IPS DF 19.7 (cell line): Measurements from ENCODE around the gene UNC93B1.

Experiments
- DNase-seq: peaks from one replicate; pipeline ENCODE4 v3.0.0-alpha.2; 2013; ENCODE audit warnings: low read depth, low spot score

The UNC93B1 gene

DNA sequence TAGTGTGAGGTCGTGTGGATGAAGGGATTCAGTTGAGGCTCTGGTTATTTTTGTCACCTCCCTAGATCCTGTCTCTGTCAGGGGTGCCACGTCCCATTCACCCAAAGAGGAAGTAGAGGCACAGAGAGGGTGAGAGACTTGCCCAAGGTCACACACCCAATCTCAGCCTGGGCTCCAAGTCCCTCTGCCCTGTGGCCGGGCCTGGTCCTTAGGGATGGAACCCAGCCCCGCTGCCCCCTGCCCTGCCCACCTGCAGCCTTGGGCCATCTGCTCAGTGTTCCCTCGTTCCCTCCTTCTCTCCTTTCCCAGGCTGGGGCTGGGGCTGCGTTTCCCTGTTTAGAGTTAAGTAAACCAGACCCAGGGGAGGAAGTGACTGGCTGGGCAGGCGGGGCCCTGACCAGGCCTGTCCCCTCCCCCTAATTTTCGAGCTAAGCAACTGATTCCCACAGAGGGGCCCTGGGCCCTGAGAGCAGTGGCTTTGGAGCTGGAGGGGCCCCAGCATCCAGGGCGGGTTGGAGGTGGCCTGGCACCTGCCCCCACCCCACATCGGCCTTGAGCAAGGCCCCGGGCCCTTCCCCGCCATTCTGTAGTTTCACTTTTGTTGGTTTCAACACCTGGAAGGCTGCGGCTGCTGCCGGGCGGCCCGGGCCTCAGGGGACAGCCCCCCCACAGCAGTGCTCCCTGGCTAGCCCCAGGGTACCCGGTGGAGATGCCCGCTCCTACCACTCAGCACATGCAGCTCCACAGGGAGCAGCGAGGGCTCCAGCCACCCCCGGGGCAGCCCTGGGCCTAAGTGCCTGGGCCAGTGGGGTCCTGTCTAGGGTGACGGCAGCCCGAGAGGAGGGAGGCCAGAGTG is 36.4 kb upstream of the UNC93B1 start:
- no peak for DNase-seq

DNA sequence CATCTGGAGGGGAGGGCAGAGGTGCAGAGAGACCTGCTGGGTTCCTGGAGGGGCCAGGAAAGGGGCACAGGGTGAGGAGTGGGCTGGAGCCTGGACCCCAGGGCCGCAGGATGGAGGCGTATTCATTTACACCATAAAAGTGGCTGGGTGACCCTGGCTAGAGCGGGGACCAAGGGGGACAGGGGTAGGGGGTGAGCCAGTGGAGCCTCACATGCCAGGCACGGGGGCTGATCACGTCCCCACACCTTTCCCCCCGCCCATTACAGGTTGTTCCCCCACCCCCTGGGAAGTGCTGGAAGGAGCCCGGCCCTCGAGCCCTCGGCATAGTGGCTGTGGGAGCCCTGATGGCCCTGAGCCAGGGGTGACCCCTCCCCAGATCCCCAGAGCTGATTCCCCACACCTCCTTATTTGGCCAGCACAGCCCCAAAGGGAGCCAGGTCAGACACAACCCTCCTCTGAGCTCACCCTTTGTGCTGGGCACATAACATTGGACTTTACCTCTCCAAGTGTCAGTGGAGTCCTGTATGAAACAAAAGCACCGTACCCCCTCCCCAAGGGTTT is 35.7 kb upstream of the UNC93B1 start:
- DNase-seq = no peak

GRCh38 chr11:68038718-68039525 is 35.0 kb upstream of the UNC93B1 start, which contains the start of gene TCIRG1:
TCIRG1 (plus strand) TSS chr11:68039025; CDS start chr11:68041272, 2,247 bp downstream.
- DNase-seq = no peak

- no peak for DNase-seq
Observed at GRCh38 chr11:68038226-68038717, 34.4 kb upstream of the UNC93B1 start.

- no peak for DNase-seq
Observed at GRCh38 chr11:68037411-68038225, 33.7 kb upstream of the UNC93B1 start.

- DNase-seq = no peak
Observed at GRCh38 chr11:68036717-68037239, 32.9 kb upstream of the UNC93B1 start.

- DNase-seq = no peak
Observed at GRCh38 chr11:68036141-68036716, 32.3 kb upstream of the UNC93B1 start.

DNA sequence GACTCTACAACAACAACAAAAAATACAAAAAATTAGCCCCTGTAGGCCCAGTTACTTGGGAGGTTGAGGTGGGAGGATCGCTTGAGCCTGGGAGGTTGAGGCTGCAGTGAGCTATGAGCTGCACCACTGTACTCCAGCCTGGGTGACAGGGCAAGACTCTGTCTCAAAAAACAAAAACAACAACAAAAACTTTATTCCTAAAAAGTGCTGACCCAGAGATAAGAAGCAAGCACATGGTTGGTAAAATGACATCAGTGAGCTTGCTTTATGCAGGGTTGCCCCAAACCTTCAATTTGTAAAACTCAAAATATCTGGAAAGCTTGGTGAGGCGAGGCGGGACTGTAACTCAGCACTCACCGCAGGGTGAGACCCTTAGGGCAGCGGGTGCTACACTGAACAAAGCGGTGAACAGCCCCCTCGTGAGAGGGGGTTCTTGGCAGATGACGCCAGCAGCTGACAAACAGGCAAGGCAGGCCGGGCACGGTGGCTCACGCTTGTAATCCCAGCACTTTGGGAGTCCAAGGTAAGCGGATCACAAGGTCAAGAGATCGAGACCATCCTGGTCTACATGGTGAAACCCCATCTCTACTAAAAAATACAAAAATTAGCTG is 31.5 kb upstream of the UNC93B1 start:
- no peak for DNase-seq

- DNase-seq = no peak
Observed at GRCh38 chr11:68033708-68034045, 29.8 kb upstream of the UNC93B1 start.

GRCh38 chr11:68032997-68033707 is 29.3 kb upstream of the UNC93B1 start:
- no peak for DNase-seq

- no peak for DNase-seq
Observed at GRCh38 chr11:68032003-68032402, 28.1 kb upstream of the UNC93B1 start.

DNA sequence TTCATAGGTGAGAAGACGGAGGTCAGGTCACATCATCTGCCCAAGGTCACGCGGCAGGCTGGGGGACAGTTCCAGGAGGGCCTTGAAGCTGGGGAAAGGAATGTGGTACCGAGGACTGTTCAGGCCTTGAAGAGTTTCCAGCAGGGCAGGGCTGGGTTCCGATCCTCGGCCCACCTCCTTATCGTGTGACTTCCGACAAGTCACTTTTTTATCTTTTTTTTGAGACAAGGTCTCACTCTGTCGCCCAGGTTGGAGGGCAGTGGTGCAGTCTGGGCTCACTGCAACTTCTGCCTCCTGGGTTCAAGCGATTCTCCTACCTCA is 27.2 kb upstream of the UNC93B1 start:
- DNase-seq = no peak

DNA sequence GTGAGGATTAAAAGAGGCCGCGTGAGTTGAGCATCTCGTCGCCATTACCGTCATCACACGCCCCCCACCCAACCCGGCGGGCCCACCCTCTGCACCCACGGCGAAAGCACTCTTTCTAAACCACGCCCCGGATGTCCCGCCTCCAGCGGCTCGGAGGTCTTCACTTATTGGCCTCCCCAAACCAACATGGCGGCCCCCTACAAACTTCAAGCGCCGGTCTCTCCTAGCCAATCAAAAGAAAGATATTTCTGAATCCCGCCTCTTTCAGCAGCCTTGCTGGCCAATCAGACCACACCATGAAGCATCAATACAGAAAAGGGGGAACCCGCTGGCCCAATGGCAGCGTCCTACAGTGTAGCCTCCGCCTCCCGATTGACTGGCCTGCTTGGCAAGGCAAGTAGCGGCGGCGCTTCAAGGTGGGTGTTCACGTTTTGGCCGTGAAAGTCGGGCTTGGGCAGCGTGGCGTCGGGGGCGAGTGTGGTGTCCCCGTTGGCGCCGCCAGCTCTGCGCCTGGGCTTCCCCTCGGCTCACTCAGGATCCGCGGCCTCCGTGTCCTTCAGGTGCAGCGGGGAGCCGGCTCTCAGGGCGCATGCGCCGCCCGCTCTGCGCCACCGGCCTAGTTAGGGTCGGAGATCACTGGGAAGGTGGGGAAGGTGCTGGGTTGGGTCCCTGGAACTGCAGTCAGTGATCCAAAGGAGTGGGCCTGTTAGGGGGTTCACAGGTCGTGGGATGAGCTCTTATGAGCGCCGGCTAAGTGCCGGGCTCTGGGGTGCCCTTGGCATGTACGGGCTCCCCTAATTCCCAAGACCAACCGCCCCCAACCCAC is 26.6 kb upstream of the UNC93B1 start, which contains the start of gene NDUFS8:
TSS of gene NDUFS8 (plus strand) at position 364 of the 826 bp plus-strand sequence. CDS start 1,471 bp downstream, outside the sequence.
- DNase-seq = peak; percentile 97

- DNase-seq = no peak
Observed at GRCh38 chr11:68028802-68029545, 25.1 kb upstream of the UNC93B1 start.

DNA sequence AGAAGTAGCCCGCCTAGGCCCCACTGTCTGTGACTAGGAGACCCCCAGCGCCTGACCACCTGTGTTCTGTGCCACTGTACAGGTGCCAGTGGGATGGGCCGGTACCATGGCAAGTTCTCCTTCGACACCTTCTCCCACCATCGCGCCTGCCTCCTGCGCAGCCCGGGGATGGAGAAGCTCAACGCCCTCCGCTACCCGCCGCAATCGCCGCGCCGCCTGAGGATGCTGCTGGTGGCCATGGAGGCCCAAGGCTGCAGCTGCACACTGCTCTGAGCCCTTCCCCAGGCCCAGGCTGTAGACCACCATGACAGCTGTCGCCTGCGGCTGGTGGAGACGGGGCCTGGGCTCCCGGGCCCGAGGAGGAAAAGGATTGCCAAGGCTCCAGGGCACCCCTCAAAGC is 23.8 kb upstream of the UNC93B1 start:
- DNase-seq = no peak

- no peak for DNase-seq
Observed at GRCh38 chr11:68026391-68027105, 22.7 kb upstream of the UNC93B1 start.

- DNase-seq = no peak
Observed at GRCh38 chr11:68025047-68025446, 21.1 kb upstream of the UNC93B1 start.
